ENCODE results near the gene SH3PXD2A. TPM values are rescaled to one million over a fixed set of nuclear protein-coding genes. Genes with fewer than 3 reads are reported as not detected.

The SH3PXD2A gene
- total and polyA plus RNA-seq, 9 of the 15 experiments (the other 6 are each of a cell fraction or from before 2014, with no cell fraction given) = 0.41 to 9.3 (median 2.5) TPM

GRCh38 chr10:103668351-103669242 lies 186.8 kb downstream of the SH3PXD2A start (continued):
- no peak for TF ChIP-seq HSF4 (CRISPR knock-in tag; IDR thresholded peaks at IDR 0.05; ENCODE audit: borderline replicate concordance)
- no peak for TF ChIP-seq JUN (IDR thresholded peaks at IDR 0.05; ENCODE audit: borderline replicate concordance, low read depth, low read length)
- TF ChIP-seq JUN (CRISPR knock-in tag; IDR thresholded peaks at IDR 0.05; ENCODE audit: borderline replicate concordance) = no peak
- no peak for TF ChIP-seq ZNF699 (CRISPR knock-in tag; IDR thresholded peaks at IDR 0.05; ENCODE audit: insufficient replicate concordance)
- no peak for TF ChIP-seq BDP1 (IDR thresholded peaks at IDR 0.05; ENCODE audit: insufficient read depth, insufficient read length)
- no peak for TF ChIP-seq SMARCC2 (IDR thresholded peaks at IDR 0.05; ENCODE audit: low read depth)
- no peak for TF ChIP-seq RBM14 (IDR thresholded peaks at IDR 0.05; ENCODE audit: borderline replicate concordance, insufficient read depth, low read depth, low read length)
- peak; percentile 45 for TF ChIP-seq SUPT5H (IDR thresholded peaks at IDR 0.05)
- TF ChIP-seq PHF8 (IDR thresholded peaks at IDR 0.05; ENCODE audit: borderline replicate concordance, low read length) = peak; percentile 63; the same call in 1 of the 2 replicates
- no peak for TF ChIP-seq ZNF76 (CRISPR knock-in tag; IDR thresholded peaks at IDR 0.05; ENCODE audit: borderline replicate concordance)
- no peak for TF ChIP-seq CHD1 (IDR thresholded peaks at IDR 0.05; ENCODE audit: low read length)
- TF ChIP-seq ARID1B (IDR thresholded peaks at IDR 0.05) = peak; percentile 53
- no peak for TF ChIP-seq KAT2B (IDR thresholded peaks at IDR 0.05; ENCODE audit: low read depth, low read length)
- no peak for TF ChIP-seq ARID4B (CRISPR knock-in tag; IDR thresholded peaks at IDR 0.05)
- TF ChIP-seq RBM25 (IDR thresholded peaks at IDR 0.05; ENCODE audit: low read depth, low read length, severe bottlenecking) = no peak
- TF ChIP-seq MEF2A (IDR thresholded peaks at IDR 0.05; ENCODE audit: control insufficient read depth, low read depth, low read length) = no peak
- TF ChIP-seq ZBTB8A (IDR thresholded peaks at IDR 0.05; ENCODE audit: partially characterized antibody) = no peak
- no peak for TF ChIP-seq MBD1 (CRISPR knock-in tag; IDR thresholded peaks at IDR 0.05)
- no peak for TF ChIP-seq ZNF668 (CRISPR knock-in tag; IDR thresholded peaks at IDR 0.05)
- TF ChIP-seq NR1H2 (CRISPR knock-in tag; IDR thresholded peaks at IDR 0.05) = no peak
- TF ChIP-seq MTA3 (IDR thresholded peaks at IDR 0.05; ENCODE audit: borderline replicate concordance) = no peak
- TF ChIP-seq SNRNP70 (optimal IDR thresholded peaks at IDR 0.05; ENCODE audit: low read depth, low read length) = no peak

Measured in K562 (cell line).